Measurements from ENCODE around the gene TSKS.

Gene TSKS

GRCh38 chr19:49793561-49793840, 30.4 kb upstream of the TSKS start:
- H3K27ac ChIP-seq, result no peak overlapping the region
- TF ChIP-seq, protein P1, sequence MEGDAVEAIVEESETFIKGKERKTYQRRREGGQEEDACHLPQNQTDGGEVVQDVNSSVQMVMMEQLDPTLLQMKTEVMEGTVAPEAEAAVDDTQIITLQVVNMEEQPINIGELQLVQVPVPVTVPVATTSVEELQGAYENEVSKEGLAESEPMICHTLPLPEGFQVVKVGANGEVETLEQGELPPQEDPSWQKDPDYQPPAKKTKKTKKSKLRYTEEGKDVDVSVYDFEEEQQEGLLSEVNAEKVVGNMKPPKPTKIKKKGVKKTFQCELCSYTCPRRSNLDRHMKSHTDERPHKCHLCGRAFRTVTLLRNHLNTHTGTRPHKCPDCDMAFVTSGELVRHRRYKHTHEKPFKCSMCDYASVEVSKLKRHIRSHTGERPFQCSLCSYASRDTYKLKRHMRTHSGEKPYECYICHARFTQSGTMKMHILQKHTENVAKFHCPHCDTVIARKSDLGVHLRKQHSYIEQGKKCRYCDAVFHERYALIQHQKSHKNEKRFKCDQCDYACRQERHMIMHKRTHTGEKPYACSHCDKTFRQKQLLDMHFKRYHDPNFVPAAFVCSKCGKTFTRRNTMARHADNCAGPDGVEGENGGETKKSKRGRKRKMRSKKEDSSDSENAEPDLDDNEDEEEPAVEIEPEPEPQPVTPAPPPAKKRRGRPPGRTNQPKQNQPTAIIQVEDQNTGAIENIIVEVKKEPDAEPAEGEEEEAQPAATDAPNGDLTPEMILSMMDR (conservative IDR thresholded peaks at IDR 0.05), result no peak

DNA sequence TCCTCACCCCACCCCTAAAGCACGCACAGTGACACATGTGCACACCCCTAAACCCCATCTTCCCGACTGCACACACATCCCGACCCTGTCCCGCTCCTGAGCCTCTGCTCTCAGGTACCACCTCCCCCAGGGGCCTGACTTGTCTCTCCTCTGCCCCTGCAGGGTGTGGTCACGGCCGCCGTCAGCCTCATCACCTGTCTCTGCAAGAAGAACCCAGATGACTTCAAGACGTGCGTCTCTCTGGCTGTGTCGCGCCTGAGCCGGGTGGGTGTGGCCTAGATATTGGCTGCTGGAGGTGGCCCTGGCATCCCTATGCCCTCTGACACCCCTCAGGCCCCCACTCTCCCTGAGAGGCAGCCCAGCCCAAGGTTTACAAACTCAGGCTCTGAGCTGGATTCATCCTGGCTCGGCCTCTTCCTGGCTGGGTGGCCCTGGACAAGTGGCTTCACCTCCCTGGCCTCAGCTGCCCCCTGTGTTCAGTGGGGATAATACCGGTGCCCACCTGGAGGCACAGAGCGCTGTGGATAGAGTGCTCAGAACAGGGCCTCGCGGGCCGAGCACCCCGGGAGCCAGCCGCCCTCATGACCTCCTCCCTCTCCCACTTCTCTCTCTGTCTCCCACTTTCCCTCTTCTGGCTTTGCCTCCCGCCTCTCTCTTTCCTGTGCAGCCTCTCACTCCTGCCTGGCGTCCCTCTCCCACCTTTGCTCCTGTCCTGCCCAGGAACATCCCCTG, 29.9 kb upstream of the TSKS start:
- TF ChIP-seq, protein P1 (conservative IDR thresholded peaks at IDR 0.05), result no peak
- no peak overlapping the region for H3K27ac ChIP-seq

DNA sequence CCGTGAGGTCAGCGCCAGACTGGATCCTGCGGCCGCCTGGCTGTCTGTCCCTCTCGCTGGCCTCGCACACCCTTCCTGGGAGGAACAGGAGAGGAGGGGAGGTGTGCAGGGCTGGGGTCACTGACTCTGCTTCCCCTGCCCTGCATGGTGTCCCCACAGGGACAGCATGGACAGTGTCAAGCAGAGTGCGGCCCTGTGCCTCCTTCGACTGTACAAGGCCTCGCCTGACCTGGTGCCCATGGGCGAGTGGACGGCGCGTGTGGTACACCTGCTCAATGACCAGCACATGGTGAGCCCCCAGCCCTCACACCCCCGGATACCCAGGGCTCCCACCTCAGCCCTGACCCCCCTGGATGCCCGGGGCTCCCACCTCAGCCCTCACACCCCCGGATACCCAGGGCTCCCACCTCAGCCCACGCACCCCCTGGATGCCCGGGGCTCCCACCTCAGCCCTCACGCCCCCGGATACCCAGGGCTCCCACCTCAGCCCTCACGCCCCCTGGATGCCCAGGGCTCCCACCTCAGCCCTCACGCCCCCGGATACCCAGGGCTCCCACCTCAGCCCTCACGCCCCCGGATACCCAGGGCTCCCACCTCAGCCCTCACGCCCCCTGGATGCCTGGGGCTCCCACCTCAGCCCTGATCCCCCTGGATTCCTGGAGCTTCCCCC, 28.8 kb upstream of the TSKS start:
- TF ChIP-seq, protein P1 (conservative IDR thresholded peaks at IDR 0.05), result no peak

GRCh38 chr19:49790866-49791265, 27.8 kb upstream of the TSKS start:
- TF ChIP-seq, protein P1 (conservative IDR thresholded peaks at IDR 0.05), result no peak
- peak overlapping the region; percentile 35; the same call in 1 of the 2 replicates for H3K27ac ChIP-seq

More for the DNA sequence above, 28.8 kb upstream of the TSKS start:
- peak overlapping the region; percentile 35; the same call in 1 of the 2 replicates for H3K27ac ChIP-seq

- no peak overlapping the region for H3K27ac ChIP-seq
- TF ChIP-seq, protein P1 (conservative IDR thresholded peaks at IDR 0.05), result no peak
These were observed 25.8 kb upstream of the TSKS start for GRCh38 chr19:49788857-49789256.

- TF ChIP-seq, protein P1 (conservative IDR thresholded peaks at IDR 0.05), result no peak
- H3K27ac ChIP-seq, result no peak overlapping the region
These were observed 24.6 kb upstream of the TSKS start for GRCh38 chr19:49787746-49788145.

DNA sequence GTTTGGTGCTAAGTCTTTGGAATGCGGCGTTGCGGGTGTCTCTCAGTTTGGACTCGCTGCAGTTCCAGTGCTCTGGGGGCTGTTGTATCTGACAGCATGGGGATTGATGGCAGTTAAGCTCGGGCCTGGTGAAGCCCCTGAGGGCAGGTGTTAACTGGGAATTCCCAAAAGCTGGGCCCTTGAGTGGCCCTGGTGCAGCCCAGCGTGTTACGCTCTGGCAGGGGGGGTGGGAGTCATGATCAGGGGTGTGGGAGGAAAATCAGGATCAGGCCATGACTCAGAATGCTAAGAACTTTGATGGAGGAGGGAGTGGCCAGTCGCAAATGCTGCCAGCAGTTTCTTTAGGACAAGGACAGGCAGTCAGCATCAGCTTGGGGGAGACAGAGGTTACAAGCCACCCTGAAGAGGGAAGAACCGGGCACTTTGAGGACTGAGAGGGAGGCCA, 23.3 kb upstream of the TSKS start:
- H3K27ac ChIP-seq, result peak overlapping the region; percentile 4; the same call in 1 of the 2 replicates
- TF ChIP-seq, protein P1 (conservative IDR thresholded peaks at IDR 0.05), result no peak
